Nephron (organoid): Measurements from ENCODE around the gene B3GNT7.

Source experiments
- H3K27ac Mint-ChIP-seq, 3 experiments: 2 replicates each; pipeline ENCODE4 v1.8.0; 2020; ENCODE audit warnings: mixed read lengths in 3 of 3, mild to moderate bottlenecking in 2 of 3, moderate library complexity in 1 of 3
- H3K27me3 Mint-ChIP-seq: 2 replicates; pipeline ENCODE4 v1.8.0; 2021; ENCODE audit warnings: low read depth, mild to moderate bottlenecking, moderate library complexity, mixed read lengths
- H3K36me3 Mint-ChIP-seq: 2 replicates; pipeline ENCODE4 v1.8.0; 2020; ENCODE audit warnings: low read depth, mixed read lengths
- H3K4me1 Mint-ChIP-seq: 2 replicates; pipeline ENCODE4 v1.8.0; 2020; ENCODE audit warnings: mixed read lengths
- H3K4me3 Mint-ChIP-seq, 3 experiments: 2 replicates each; pipeline ENCODE4 v1.8.0; 2020; ENCODE audit warnings: mild to moderate bottlenecking in 3 of 3, mixed read lengths in 3 of 3, moderate library complexity in 2 of 3
- H3K9me3 Mint-ChIP-seq: 2 replicates; pipeline ENCODE4 v1.8.0; 2020; ENCODE audit warnings: mixed read lengths
- TF ChIP-seq, protein P1 (sequence below), 3 experiments: fragments of 200-600 bp; sonication (generic); IDR thresholded peaks; one replicate each; pipeline ENCODE4 v1.5.0; 2021; ENCODE audit warnings: antibody characterized with exemption in 3 of 3; ENCODE audit not compliant: unreplicated experiment in 3 of 3

B3GNT7 gene

DNA sequence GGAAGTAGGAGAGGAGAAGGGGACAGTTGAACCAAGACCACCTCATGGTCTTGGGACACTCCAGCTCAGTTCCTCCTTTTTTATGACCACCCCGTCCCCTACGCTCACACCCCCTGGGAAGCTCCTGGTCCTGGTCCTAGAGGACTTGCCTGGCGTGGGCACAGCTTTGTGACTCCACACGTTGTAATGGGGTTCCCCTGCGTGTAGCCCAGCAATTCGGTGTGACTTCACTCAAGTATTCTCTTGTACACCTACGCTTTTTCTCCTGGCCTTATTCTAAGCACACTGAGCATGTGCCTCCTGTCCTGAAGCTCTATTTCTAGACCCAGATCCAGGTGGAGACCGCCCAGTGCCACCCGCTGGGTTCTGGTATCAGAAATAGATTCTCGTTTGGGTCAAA is 36.1 kb upstream of the B3GNT7 start:
- Mint-ChIP-seq H3K36me3 (peaks cover 30% of the 10 kb centered on the region), H3K9me3 (no peaks in the 10 kb centered on the region), H3K27ac (no peak overlapping the region), H3K4me3 (no peak overlapping the region), H3K4me1 (peaks cover 16% of the 10 kb centered on the region), H3K27me3 (peaks cover 3% of the 10 kb centered on the region)
- TF ChIP-seq, protein P1, sequence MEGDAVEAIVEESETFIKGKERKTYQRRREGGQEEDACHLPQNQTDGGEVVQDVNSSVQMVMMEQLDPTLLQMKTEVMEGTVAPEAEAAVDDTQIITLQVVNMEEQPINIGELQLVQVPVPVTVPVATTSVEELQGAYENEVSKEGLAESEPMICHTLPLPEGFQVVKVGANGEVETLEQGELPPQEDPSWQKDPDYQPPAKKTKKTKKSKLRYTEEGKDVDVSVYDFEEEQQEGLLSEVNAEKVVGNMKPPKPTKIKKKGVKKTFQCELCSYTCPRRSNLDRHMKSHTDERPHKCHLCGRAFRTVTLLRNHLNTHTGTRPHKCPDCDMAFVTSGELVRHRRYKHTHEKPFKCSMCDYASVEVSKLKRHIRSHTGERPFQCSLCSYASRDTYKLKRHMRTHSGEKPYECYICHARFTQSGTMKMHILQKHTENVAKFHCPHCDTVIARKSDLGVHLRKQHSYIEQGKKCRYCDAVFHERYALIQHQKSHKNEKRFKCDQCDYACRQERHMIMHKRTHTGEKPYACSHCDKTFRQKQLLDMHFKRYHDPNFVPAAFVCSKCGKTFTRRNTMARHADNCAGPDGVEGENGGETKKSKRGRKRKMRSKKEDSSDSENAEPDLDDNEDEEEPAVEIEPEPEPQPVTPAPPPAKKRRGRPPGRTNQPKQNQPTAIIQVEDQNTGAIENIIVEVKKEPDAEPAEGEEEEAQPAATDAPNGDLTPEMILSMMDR (IDR thresholded peaks at IDR 0.05; ENCODE audit: unreplicated experiment in 3 of 3) = no peak

DNA sequence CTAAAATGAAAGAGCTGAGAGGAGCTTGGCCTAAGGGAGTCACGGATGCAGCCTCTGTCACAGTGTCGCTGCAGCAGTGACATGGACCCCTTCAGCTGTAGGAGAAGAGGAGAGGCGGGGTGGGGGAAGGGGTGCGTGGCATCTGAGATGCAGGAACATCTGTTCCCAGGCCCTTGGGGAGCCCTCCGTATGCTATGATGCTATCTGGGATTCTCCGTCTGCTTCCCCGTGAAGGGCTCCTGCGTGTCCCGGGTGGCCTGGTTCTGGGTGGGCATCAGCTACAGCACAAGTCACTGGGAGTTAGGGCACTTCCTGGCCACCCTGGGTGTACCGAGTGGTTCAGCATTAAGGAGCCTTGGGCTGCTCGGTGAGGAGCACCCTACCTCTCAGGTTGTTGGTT is 35.6 kb upstream of the B3GNT7 start:
- H3K9me3 Mint-ChIP-seq = no peaks in the 10 kb centered on the region
- peaks cover 3% of the 10 kb centered on the region for H3K27me3 Mint-ChIP-seq
- H3K4me3 Mint-ChIP-seq = no peak overlapping the region
- TF ChIP-seq, protein P1 (IDR thresholded peaks at IDR 0.05; ENCODE audit: unreplicated experiment in 3 of 3) = no peak
- H3K27ac Mint-ChIP-seq = no peak overlapping the region
- peaks cover 30% of the 10 kb centered on the region for H3K36me3 Mint-ChIP-seq
- peaks cover 16% of the 10 kb centered on the region for H3K4me1 Mint-ChIP-seq

DNA sequence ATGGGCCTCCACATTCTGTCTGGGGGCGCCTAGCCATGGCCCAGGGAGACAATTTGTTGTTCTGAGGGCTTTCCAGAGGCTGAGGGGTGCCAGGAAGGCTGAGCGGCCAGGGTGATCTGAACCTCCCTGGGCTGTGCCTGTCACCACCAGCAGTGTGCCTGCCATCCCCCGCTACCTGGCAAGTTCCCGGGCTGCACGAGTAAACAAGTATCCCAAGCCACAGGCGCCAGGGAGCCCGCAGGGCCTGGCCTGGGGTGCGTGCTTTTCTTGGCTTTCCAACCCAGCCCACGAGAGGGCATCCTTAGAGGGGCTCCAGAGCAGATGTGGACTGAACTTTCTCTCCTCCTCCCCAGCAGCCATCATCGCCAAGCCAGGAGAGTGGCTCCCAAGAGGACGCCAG is 35.1 kb upstream of the B3GNT7 start:
- peaks cover 28% of the 10 kb centered on the region for H3K36me3 Mint-ChIP-seq
- no peak overlapping the region for H3K27ac Mint-ChIP-seq
- H3K27me3 Mint-ChIP-seq = peaks cover 3% of the 10 kb centered on the region
- H3K4me1 Mint-ChIP-seq = peaks cover 13% of the 10 kb centered on the region
- H3K9me3 Mint-ChIP-seq = no peaks in the 10 kb centered on the region
- TF ChIP-seq, protein P1 (IDR thresholded peaks at IDR 0.05; ENCODE audit: unreplicated experiment in 3 of 3) = no peak
- H3K4me3 Mint-ChIP-seq = no peak overlapping the region

DNA sequence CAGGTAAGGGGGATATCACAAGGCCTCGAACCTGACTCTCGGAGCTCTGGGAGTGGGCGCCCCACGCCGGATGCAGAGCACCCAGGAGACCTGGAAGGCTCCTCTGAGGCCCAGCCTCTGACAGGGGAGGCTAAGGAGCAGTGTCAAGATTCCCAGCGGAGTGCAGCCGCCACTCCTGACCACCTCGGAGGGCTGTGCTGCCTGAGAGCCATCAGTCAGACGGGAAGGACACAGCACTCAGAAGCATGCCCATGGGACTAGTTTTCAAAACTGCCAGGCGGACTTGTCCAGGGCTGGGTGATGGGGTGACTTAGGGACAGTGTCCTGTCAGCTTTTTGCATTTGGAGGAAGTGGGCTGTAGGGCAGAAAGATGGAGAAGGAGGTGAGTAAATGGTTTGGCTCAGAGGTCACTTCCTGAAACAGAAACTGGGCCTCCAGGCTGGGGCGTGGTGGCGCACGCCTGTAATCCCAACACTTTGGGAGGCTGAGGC is 34.6 kb upstream of the B3GNT7 start:
- peaks cover 8% of the 10 kb centered on the region for H3K4me1 Mint-ChIP-seq
- H3K27me3 Mint-ChIP-seq = peaks cover 3% of the 10 kb centered on the region
- TF ChIP-seq, protein P1 (IDR thresholded peaks at IDR 0.05; ENCODE audit: unreplicated experiment in 3 of 3) = no peak
- H3K4me3 Mint-ChIP-seq = no peak overlapping the region
- H3K36me3 Mint-ChIP-seq = peaks cover 25% of the 10 kb centered on the region
- no peak overlapping the region for H3K27ac Mint-ChIP-seq
- H3K9me3 Mint-ChIP-seq = no peaks in the 10 kb centered on the region

DNA sequence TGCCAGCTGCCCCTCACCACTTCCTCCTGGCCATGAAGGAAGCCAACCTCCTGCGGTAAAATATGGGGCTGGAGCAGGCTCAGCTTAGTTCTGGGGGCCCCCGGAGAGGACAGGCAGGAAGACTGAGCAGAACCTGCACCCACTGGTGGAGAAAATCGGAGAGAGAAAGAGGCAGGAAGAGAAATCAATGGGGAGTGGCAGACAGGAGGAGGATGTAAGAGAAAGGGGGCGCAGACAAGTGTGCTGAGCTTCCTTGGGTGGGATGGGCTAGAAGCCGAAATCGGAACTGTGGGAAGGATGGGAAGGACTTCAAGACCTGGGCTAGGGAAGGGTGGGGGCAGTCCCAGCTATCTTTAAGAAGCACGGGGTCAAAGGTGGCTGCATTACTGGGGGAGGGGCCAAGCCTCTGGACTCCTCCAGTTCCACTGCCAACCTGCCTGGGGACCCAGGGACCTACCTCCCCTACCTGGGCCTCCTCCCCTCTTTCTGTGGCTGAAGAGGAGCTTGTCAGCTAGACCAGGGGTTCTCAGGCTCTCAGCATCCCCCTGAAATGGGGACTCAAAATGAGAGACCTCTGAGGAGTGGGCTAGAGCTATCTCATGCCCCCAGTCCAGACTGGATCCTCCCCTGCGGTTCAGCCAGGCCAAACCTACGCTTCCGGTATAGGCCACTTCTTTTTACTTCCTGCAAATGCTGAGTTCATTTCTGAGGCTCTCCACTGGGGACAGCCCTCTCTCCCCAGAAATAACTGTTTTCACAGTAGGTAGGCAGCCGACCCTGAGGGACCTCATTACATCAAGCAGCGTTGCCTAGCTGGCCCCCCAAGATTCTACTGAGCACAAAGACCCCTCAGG is 33.6 kb upstream of the B3GNT7 start:
- Mint-ChIP-seq H3K27ac (no peak overlapping the region), H3K4me3 (no peak overlapping the region), H3K27me3 (peaks cover 3% of the 10 kb centered on the region), H3K36me3 (peaks cover 25% of the 10 kb centered on the region), H3K4me1 (no peaks in the 10 kb centered on the region), H3K9me3 (no peaks in the 10 kb centered on the region)
- TF ChIP-seq, protein P1 (IDR thresholded peaks at IDR 0.05; ENCODE audit: unreplicated experiment in 3 of 3) = no peak
